KG1 (cell line): ENCODE data around the gene PACS2.
"Not testable (repeated sequence)": the region's sequence is repeated elsewhere in the genome, so short reads cannot be mapped to it uniquely, and the experiment has no call there.

Source experiments
- DNase-seq: peaks from one replicate; lab custom pipeline; 2025; lab: John Stamatoyannopoulos, UW

The PACS2 gene

GRCh38 chr14:105314287-105315200 lies at the start of gene PACS2:
TSS of gene PACS2 (plus strand) at chr14:105314748. CDS start at chr14:105314919, 171 bp downstream.
- peak; percentile 80 for DNase-seq

- no peak for DNase-seq
Observed at GRCh38 chr14:105267820-105268548, 46.6 kb upstream of the PACS2 start.

- DNase-seq, result no peak
Observed at GRCh38 chr14:105268736-105269354, 45.7 kb upstream of the PACS2 start.

- no peak for DNase-seq
Observed at GRCh38 chr14:105269405-105269804, 45.1 kb upstream of the PACS2 start.

GRCh38 chr14:105271224-105271890 lies 43.2 kb upstream of the PACS2 start:
- no peak for DNase-seq

GRCh38 chr14:105272623-105273022 lies 41.9 kb upstream of the PACS2 start:
- no peak for DNase-seq

- DNase-seq, result no peak
Observed at GRCh38 chr14:105273062-105273461, 41.5 kb upstream of the PACS2 start.

- DNase-seq, result no peak
Observed at GRCh38 chr14:105274637-105275036, 39.9 kb upstream of the PACS2 start.

GRCh38 chr14:105275267-105275946 lies 39.1 kb upstream of the PACS2 start:
- DNase-seq, result no peak

GRCh38 chr14:105277448-105277847 lies 37.1 kb upstream of the PACS2 start:
- DNase-seq, result not testable (repeated sequence)

GRCh38 chr14:105279642-105280361 lies 34.7 kb upstream of the PACS2 start:
- DNase-seq, result no peak

- no peak for DNase-seq
Observed at GRCh38 chr14:105280525-105280924, 34.0 kb upstream of the PACS2 start.

GRCh38 chr14:105281371-105282097 lies 33.0 kb upstream of the PACS2 start:
- DNase-seq, result no peak

GRCh38 chr14:105282098-105282725 lies 32.3 kb upstream of the PACS2 start:
- no peak for DNase-seq

- no peak for DNase-seq
Observed at GRCh38 chr14:105283028-105283427, 31.5 kb upstream of the PACS2 start.

GRCh38 chr14:105283899-105284298 lies 30.6 kb upstream of the PACS2 start:
- DNase-seq, result peak; percentile 47

- DNase-seq, result no peak
Observed at GRCh38 chr14:105285174-105285573, 29.4 kb upstream of the PACS2 start.

- DNase-seq, result no peak
Observed at GRCh38 chr14:105286759-105287144, 27.8 kb upstream of the PACS2 start.

- no peak for DNase-seq
Observed at GRCh38 chr14:105287249-105288102, 27.1 kb upstream of the PACS2 start.
